PFSK-1 (cell line): ENCODE measurements around the gene ANKS1B.

Experiments
- POLR2AphosphoS5 ChIP-seq: IDR thresholded peaks from 2 replicates; pipeline ENCODE4 v1.6.1; 2012; ENCODE audit warnings: low read depth, mild to moderate bottlenecking, control low read depth, low read length, moderate library complexity
- SIN3A ChIP-seq: IDR thresholded peaks from 2 replicates; pipeline ENCODE4 v1.6.1; 2012; ENCODE audit warnings: mild to moderate bottlenecking, low read length, moderate library complexity, borderline replicate concordance; ENCODE audit not compliant: insufficient read depth
- TAF1 ChIP-seq: IDR thresholded peaks from 2 replicates; pipeline ENCODE4 v1.6.1; 2012; ENCODE audit warnings: low read length, control low read depth, borderline replicate concordance; ENCODE audit not compliant: insufficient read depth
- TF ChIP-seq, protein P1 (sequence below), 2 experiments: IDR thresholded peaks; 2 replicates each; pipeline versions ENCODE4 v1.6.1 to v1.8.0; 2011 to 2012; ENCODE audit warnings: low read depth in 2 of 2, low read length in 2 of 2, control low read depth in 1 of 2, inconsistent platforms in 1 of 2, mild to moderate bottlenecking in 1 of 2, moderate library complexity in 1 of 2; ENCODE audit not compliant: insufficient read depth in 1 of 2

GRCh38 chr12:99130808-99131553 is 853.8 kb downstream of the ANKS1B start:
- no peak for TF ChIP-seq TAF1
- no peak for TF ChIP-seq SIN3A
- no peak for TF ChIP-seq POLR2AphosphoS5
- TF ChIP-seq, protein P1, sequence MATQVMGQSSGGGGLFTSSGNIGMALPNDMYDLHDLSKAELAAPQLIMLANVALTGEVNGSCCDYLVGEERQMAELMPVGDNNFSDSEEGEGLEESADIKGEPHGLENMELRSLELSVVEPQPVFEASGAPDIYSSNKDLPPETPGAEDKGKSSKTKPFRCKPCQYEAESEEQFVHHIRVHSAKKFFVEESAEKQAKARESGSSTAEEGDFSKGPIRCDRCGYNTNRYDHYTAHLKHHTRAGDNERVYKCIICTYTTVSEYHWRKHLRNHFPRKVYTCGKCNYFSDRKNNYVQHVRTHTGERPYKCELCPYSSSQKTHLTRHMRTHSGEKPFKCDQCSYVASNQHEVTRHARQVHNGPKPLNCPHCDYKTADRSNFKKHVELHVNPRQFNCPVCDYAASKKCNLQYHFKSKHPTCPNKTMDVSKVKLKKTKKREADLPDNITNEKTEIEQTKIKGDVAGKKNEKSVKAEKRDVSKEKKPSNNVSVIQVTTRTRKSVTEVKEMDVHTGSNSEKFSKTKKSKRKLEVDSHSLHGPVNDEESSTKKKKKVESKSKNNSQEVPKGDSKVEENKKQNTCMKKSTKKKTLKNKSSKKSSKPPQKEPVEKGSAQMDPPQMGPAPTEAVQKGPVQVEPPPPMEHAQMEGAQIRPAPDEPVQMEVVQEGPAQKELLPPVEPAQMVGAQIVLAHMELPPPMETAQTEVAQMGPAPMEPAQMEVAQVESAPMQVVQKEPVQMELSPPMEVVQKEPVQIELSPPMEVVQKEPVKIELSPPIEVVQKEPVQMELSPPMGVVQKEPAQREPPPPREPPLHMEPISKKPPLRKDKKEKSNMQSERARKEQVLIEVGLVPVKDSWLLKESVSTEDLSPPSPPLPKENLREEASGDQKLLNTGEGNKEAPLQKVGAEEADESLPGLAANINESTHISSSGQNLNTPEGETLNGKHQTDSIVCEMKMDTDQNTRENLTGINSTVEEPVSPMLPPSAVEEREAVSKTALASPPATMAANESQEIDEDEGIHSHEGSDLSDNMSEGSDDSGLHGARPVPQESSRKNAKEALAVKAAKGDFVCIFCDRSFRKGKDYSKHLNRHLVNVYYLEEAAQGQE (IDR thresholded peaks at IDR 0.05; ENCODE audit: insufficient read depth in 1 of 2, low read depth in 2 of 2, low read length in 2 of 2): no peak
